ENCODE results near the gene TTLL3.
A peak's percentile ranks its signal among the peaks of the same experiment; 100 is the strongest.
"Not testable (repeated sequence)": the region's sequence is repeated elsewhere in the genome, so short reads cannot be mapped to it uniquely, and the experiment has no call there.

Gene TTLL3

DNA sequence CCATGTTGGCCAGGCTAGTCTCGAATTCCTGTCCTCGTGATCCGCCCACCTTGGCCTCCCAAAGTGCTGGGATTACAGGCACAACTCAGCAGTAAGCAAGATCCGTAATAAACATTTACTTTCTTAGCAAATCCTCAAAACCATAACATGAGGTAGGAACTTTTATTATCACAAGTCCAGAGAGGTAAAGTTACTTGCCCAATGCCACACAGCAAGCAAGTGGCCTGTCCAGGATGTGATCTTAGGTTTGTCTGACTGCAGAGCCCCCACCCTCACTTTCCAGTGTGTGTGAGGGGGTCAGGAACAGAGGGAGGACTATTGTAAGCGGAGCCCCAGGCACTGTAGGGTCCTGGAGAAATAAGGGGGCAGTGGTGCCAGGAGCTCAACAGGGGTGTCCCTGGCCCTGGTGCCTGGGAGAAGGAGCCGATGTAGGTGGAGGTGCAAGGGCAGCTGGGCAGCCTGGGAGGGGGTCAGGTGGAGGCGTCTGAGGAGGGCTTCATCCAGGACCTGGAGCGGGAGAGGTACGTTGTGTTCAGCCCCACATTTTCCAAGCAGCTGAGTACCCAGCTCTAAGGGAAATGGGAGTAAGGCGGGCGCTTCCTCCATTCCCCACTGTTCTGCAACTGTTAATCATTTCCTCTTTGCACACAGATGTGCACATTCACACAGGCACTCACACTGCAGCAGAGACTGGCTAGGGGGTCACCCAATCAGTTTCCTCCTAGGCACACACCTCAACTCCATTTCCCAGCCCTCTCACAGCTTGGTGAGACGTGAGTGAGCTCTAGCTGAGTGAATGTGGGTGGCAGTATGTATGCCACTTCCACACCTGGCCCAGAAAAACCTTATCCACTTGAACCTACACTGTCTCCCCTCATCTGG, 27.9 kb downstream of the TTLL3 start:
- DNase-seq (ENCODE audit: low read depth in 2 of 2): no peak

DNA sequence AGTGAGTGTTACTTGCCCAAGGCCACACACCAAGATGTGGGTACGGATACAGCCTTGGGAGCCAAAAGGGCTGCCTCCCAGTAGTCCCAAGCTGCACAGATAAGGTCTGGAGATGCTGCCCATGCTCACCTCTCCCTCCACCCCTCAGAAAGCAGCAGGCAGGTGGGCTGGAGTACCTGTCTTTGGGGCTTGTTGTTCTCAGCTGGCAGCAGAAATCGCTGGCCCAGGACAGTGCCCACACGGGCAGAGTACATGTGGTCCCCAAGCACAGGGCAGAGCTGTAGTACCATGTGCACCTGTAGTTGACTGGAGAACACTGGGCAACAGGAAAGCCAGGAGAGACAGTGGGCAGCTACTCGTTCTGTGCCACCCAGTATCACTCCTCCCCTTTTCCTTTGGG, 28.8 kb downstream of the TTLL3 start:
- no peak for DNase-seq (ENCODE audit: low read depth in 2 of 2)

DNA sequence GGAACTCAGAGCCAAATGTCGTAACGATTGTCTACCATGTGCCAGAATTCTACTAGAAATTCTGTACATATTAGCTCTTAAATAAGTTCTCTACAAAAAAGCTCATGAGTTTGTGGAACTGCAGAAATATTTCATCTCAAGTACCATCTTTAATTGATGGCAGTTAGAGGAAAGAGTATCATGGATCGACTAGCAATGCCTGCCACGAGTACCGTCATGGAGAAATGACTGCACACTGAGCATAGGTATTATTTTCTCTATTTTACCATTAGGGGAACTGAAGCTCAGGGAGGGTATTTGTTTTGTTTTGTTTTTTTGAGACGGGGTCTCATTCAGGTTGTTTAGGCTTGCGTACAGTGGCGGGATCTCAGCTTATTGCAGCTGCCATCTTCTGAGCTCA, 31.0 kb downstream of the TTLL3 start:
- no peak for DNase-seq (ENCODE audit: low read depth in 2 of 2)

DNA sequence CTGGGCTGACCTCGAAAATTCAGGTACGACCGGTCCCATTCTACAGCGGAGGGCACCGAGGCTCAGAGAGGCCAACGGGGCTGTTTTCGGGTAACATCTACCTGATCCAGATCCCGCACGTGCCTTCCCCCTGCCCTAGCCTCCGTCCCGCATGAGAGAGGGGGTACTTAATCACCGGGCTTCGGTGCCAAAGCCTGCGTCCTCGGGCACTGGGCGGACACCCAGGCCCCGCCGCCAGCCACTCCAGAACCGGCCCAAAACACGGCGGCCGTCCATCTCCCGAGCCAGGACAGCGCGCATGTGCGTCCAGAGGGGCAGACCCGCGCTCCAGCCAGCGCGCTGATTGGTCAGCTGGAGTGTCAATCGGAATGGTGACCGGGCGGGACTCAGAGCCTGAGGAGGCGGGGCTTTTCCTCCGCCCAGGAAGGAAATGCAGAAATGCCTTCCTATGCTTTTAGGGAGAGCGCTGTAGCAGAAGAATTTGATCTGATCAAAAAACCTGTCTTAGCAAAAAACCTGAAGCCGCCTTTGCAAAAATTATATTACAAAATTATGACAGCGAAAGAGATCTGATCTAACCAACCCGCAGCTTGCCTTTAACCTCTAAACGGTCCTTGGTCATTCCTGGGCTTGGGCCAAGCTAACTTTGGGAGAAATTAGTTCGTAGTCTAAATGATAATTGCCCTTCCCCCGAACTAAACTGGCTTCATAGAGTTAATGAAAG, 33.8 kb downstream of the TTLL3 start, which contains the start of gene RPUSD3:
RPUSD3 (minus strand) TSS at position 294 of the 724 bp plus-strand sequence; CDS start at position 276, 18 bp downstream.
- DNase-seq (ENCODE audit: low read depth in 2 of 2): peak; percentile 87 to 97

DNA sequence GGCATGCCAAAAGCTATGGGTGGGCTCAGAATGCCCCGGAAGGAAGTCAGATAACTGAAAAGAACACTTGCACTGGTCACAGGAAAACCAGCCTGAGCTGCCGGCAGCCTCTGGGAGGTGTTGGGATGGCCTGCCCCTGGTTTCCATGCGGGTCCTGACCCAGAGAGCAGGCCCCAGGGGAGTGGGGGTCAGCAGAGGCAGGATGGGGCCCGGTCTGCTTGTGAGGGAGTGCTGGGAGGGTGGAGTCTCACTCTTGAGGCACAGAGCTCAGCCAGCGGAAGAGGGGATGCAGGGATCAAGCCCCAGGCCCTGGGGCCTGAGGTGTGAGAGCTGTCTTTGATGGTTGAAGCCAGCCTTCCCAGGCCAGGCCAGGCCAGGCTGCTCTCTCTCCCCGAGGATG, 36.2 kb downstream of the TTLL3 start:
- no peak for DNase-seq (ENCODE audit: low read depth in 2 of 2)

DNA sequence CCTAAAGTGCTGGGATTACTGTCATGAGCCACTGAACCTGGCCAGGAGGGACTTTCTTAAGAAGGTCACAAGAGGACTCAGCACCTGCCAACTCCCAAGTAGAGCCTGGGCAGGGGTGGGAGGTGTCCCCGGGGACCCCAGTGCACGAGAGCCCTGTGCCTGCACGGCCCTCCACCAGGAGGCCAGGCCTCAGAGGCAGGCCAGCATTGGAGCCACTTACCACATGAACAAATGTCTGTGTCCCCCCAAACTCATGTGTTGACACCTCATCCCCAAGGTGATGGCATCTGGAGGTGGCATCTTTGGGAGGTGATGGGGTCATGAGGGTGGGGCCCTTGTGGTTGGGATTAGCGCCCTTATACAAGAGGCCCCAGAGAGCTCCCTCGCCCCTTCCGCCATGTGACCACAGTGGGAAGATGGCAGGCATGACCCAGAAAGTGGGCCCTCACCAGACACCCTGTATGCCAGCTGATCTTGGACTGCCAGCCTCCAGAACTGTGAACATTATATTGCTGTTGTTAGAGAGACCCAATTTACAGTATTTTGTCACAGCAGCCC, 36.9 kb downstream of the TTLL3 start:
- DNase-seq (ENCODE audit: low read depth in 2 of 2): no peak

DNA sequence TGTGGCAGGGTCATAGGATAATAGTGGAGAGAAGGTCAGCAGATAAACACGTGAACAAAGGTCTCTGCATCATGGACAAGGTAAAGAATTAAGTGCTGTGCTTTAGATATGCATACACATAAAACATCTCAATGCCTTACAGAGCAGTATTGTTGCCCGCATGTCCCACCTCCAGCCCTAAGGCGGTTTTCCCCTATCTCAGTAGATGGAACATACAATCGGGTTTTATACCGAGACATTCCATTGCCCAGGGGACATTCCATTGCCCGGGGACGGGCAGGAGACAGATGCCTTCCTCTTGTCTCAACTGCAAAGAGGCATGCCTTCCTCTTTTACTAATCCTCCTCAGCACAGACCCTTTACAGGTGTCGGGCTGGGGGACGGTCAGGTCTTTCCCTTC, 37.8 kb downstream of the TTLL3 start:
- not testable (repeated sequence) for DNase-seq (ENCODE audit: low read depth in 2 of 2)

DNA sequence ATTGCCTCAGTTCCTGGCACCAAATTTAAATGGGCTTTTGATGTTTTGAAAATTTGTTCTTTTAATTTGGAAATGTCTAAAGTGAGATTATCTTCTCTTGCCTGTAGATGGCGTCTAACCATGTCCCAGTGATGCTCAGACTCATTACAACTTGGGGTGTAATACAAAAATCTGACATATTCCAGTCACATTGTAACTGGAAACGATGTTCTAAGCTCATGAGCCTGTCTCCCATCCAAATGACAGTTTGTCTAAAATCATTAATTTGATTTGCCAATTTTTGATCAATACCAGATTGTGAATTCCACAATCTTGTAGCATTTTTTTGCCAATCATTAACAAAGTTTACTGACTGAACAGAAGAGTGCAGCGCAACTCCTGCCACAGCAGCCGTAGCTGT, 38.8 kb downstream of the TTLL3 start:
- DNase-seq (ENCODE audit: low read depth in 2 of 2): not testable (repeated sequence)

DNA sequence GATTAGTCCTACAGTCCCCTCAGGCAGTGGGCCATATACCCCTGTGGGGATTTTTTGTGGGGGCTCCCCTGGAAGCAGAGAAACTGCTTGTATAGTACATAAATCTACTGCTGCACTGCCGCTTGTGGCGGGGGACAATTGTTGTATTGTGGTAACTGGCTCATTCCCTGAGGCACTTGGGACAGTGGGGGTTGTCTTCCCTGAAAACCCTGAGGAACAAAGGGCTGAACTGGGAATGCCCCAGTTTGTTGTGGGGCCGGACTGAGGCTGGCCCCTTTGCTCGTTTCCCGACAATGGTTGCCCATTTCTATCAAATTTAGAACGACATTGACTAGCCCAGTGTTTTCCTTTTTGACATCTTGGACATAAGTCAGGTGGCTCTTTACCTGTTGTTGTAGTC, 41.3 kb downstream of the TTLL3 start:
- not testable (repeated sequence) for DNase-seq (ENCODE audit: low read depth in 2 of 2)

DNA sequence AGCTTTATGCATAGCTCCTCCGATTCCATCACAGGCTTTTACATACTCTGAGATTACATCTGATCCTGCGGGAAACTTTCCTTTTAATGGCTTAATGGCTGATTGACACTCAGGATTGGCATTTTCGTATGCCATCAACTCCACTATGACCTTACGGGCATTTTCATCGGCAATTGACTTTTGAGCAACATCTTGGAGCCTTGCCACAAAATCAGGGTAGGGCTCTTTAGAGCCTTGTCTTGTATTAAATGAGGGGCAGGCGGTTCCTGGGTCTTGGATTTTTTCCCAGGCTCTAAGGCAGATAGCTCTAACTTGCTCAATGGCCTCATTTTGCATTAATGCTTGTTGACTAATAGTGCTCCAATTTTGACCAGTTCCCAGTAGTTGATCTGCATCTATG, 41.9 kb downstream of the TTLL3 start:
- not testable (repeated sequence) for DNase-seq (ENCODE audit: low read depth in 2 of 2)

DNA sequence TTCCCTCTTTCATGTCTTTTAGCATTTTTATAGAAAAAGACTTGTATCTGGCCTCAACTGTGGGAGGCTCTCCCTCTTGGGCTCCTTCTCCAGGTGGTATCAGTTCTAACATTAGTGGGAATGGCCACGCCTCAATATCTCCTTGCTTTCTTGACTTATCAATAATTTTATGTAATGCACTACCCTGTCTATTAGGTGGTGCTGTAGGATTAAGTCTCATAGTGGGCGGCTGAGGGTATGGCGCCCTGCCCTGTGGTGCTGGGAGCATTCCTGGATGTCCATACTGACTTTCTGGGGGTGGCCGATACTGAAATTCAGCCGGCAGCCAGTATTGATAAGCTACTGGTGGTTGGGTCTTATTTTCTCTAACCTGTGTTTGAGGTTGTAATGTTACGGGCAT, 42.5 kb downstream of the TTLL3 start:
- no peak for DNase-seq (ENCODE audit: low read depth in 2 of 2)

DNA sequence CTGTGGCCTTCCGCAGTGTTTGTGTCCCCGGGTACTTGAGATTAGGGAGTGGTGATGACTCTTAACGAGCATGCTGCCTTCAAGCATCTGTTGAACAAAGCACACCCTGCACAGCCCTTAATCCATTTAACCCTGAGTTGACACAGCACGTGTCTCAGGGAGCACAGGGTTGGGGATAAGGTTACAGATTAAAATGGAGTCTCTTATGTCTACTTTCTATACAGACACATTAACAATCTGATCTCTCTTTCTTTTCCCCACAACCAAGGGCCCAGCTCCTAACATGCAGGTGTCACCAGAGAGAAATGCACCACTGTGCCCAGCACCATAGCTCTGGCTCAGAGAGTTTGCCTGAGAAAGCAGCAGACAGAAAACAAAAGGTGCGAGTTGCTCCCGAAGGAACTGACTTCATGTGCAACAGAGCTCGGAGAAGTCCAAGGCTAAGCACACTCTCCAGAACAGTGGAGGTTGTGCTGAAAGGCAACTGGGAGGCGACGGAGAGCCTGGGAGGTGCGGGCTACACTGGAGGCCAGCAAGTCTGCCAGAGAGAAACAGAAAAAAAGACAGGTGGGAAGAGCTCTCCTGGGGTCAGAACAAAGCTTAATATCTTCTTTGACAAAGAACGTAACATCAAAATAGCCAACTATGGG, 44.4 kb downstream of the TTLL3 start:
- DNase-seq (ENCODE audit: low read depth in 2 of 2): not testable (repeated sequence)

DNA sequence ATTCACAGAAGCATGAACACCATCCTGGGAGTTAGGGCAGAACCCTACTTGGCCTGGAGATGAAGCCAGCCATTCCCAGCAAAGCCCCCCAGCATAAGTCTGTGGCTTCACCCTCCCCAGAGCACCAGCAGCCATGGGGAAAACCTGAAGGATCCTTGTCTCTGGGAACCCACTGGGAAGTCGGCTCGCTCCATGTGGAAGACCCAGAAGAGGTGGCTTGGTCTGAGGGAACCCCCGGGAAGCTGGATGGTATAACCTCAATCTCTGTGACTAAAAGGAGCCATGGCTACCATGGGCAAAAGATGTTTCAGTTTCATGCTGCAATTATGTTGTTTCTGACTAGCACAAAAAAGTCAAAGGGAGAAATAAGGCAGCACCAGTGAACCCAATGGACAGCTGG, 45.5 kb downstream of the TTLL3 start:
- DNase-seq (ENCODE audit: low read depth in 2 of 2): no peak

DNA sequence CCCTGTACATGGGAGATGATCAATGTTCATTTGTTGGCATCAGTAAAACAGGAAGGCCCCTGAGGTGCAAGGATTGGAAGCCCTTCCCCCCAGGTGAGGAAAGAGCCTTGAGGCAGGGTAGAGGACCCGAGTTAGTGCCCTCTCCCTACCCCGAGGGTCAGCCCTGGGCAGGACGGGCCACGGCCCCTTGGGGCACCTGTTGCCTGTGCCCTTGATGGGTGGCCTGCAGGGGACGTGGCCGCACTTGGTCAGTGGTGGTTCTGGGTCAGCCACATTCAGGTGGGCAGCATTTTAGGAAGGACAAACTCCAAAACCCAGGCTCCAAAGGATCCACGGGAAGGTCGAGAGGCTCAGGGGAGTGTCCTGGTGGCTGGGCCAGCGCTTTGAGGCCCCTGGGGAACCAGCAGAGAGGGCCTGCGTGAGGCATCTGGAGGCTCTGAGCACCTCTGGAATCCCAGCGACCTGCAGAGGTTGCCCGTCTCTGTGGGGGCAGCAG, 49.5 kb downstream of the TTLL3 start:
- no peak for DNase-seq (ENCODE audit: low read depth in 2 of 2)

DNA sequence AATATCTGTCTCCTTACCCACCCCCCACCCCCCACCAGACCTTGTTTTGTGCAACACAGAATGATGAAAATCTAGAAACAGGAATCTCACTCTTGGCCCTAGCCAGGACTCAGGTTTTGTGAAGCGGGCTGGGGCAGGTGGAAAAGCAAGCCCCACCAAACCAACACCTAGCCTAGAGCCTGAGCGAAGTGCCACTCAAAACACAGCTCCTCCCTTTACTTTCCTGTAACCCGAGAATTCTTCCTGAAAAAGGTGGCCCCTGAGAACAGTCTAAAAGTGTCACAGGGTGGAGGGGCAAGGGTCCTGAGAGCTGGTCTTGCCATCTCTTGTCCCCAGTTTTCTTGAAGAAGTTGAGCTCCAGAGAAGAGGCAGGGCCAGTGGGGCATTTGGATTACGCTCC, 51.1 kb downstream of the TTLL3 start:
- no peak for DNase-seq (ENCODE audit: low read depth in 2 of 2)

DNA sequence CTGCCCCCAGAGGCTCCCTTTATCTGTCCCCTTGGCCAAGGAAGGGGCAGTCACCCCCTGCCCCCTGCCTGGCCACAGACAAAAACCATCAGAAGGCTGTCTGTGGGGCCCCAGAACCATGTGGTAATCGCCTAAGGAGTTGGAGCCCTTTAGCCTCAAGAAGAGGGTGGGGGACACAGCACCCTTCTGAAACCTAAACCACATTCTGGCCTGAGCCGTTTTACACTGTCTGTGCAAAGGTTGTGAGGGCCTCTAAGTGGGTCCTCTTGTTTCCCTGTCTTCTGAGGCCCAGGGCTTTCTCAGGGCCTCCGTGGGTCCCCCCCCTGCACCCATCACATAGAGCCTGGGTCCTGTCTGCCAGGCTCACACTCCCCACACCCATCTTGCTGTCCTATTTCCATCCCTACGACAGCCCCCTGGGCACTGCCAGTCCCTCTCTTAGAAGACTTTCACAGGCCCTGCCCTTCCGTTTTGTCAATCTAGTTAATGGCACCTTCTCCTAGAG, 51.6 kb downstream of the TTLL3 start:
- no peak for DNase-seq (ENCODE audit: low read depth in 2 of 2)

DNA sequence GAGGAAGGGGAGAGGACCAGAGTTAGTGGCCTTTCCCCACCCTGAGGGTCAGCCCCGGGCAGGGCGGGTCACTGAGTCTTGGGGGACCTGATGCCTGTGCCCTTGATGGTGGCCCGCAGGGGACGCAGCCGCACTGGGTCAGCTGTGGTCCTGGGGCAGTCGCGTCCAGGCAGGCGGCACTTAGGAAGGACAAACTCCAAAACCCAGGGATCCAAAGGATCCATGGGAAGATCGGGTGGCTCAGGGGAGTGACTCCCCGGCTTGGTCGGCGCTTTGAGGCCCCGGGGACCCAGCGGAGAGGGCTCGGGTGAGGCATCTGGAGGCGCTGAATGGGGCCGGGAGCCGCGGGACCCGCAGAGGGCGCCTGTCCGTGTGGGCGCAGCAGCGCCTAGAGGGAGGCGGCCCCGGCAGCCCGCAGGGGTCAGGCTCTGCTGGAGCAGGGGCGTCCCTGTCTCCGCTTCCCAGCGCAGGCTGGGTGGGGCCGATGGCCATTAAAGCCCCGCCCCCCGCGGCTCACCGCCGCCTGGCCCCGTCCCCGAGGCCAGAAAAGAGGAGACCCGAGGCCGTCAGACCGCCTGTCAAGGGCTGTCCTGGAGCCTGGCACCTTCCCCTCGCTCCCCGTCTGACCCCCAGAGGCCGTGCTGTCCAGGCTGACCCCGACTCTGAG, 52.5 kb downstream of the TTLL3 start:
- DNase-seq (ENCODE audit: low read depth in 2 of 2): no peak

DNA sequence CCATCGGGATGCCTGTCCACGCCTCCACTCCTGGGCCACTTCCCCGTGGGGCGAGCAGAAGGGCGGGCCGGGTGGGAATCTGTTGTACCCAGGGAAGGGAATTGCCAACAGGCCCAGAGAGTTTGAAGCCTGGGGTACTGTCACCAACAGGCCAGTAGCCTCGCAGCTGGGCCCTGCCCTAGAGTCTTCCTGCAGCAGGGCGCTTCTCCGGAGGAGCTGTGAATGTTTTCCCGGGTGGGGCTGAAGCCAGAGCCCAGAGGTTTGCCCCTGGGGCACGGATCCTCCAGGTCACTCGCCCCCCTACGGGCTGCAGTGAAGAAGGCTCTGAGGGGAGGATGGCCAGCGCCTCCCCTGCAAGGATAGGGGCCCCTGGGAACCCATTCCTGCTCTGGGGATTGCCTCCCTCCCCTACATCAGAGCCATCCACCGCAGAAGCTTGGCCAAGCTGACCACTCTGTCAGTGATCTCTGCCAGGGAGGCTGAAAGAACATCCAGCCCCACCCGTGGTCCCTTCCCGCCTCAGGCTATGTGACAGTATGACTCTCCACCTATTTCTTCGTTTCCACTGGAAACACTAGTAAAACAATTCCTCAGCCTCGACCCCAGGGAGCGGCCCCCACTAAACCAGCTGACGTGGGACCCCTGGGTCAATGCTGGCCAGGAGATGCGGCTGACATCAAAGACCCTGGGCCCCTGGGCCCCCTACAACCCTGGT, 53.2 kb downstream of the TTLL3 start:
- DNase-seq (ENCODE audit: low read depth in 2 of 2): no peak

DNA sequence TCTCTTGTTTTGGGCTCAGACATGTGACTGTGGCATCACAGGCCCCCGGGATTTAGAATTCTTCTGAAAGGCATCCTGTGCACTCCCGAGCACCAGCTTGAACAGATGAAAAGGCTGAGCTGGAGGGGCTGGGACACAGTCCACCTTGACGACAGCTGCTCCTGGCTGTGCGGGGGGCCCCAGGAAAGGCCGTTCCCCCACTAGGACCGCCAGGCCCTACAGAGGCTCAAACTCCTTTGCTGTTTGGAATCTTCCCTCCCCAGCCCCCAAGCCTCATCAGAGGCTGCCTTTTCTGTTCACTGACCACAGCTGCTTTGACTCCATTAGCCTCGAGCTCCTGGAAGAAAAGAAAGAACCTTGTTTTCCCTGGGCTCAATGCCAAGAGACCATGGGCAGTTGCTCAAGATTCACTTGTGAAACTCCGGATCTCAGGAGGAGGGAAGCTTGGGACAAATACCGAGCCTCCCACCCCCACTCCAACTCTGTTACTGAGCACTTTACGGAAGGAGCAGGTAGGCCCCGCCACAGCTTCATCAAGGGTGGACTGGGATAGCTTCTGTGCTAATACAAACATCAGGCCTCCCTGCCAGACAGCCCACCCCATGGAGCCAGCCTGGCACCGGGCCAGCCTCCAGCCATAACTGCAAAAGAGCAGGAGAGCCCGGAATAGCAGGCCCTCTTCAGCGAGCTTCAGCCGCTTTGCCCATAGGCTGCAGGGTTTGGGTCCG, 54.3 kb downstream of the TTLL3 start:
- DNase-seq (ENCODE audit: low read depth in 2 of 2): no peak

DNA sequence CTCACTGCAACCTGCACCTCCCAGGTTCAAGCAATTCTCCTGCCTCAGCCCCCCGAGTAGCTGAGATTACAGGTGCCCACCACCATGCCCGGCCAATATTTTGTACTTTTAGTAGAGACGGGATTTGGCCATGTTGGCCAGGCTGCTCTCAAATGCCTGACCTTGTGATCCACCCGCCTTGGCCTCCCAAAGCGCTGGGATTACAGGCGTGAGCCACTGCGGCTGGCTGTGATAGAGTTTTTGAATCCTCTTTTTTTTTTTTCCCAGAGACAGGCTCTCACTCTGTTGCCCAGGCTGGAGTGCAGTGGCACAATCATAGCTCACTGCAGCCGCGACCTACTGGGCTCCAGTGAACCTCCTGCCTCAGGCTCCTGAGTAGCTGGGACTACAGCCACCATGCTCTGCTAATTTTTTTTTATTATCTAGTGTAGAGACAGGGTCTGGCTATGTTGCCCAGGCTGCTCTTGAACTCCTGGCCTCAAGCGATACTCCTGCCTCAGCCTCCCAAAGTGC, 55.1 kb downstream of the TTLL3 start:
- not testable (repeated sequence) for DNase-seq (ENCODE audit: low read depth in 2 of 2)

Measured in stimulated activated CD4-positive, alpha-beta T cell treated with anti-CD3 and anti-CD28 coated beads, Interleukin-1b, Interleukin-23, amount 100 ng/mL, for 1 hour (primary cell).